ENCODE data around the gene RNASE11. TPM values are rescaled to one million over a fixed set of nuclear protein-coding genes. Genes with fewer than 3 reads are reported as not detected.
A peak's percentile ranks its signal among the peaks of the same experiment; 100 is the strongest.
"Not testable (repeated sequence)": the region's sequence is repeated elsewhere in the genome, so short reads cannot be mapped to it uniquely, and the experiment has no call there.

The RNASE11 gene
- 1.2 TPM for total RNA-seq (ENCODE audit: insufficient read depth, low replicate concordance)

DNA sequence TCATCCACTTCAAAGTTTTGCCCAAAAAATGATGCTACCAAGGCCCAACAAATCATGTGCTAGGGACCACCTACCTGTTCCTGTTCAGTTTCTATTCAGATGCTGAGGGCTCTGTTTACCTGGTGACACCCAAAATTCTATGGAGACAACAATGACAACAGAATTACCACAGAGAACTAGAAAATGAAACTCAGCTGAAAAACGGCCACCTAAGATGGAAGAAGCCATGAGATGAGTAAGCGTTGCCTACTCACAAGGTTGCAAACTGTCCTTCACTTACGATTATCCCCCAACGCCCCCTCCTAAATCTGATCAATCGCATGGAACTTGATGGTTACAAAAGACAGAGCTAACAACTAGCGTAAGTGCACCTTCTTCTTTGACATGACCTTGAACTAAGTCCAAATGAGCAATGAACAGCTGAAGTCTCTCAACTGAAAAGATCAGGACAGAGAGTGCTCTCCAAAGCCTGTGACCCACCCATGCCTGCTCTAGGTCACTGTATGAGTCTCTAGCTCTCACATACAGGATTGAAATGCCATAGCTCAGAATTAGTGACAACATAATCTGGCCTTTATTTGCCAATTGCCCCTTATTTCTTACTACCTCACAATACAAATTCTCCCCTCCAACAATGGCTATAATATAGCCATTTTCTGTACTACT, at the start of gene RNASE11:
RNASE11 (minus strand) TSS at position 513 of the 666 bp plus-strand sequence.
- DNase-seq (ENCODE audit: low spot score), result no peak

GRCh38 chr14:20632831-20633691, 45.3 kb upstream of the RNASE11 start:
- peak; percentile 72 for DNase-seq (ENCODE audit: low spot score)

GRCh38 chr14:20632448-20632830, 44.6 kb upstream of the RNASE11 start:
- no peak for DNase-seq (ENCODE audit: low spot score)

DNA sequence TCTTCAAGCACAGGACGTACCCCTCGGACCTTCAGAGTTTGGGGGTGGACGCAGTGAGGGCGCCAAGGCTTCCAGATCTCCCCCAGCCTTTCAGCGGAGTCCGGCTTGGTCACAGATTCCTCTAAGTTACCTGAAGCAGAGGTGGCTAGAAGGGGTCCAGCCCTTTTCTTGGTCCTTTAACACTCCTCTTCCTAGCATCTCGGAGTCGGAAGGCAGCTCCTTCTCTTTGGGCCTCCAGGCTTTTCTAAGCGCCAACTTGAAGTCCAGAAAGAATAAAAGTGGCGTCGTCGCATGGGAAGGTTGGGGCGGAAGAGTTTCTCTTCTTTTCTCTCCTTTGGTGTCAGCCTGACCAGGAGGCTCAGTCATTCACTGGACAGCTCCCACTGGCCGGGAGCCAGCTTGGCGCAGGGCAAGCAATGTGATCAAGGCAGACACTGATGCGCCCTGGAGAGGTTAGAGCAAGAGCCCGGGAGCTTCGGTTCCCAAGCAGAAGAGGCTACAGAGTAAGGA, 44.1 kb upstream of the RNASE11 start:
- DNase-seq (ENCODE audit: low spot score), result peak; percentile 62

DNA sequence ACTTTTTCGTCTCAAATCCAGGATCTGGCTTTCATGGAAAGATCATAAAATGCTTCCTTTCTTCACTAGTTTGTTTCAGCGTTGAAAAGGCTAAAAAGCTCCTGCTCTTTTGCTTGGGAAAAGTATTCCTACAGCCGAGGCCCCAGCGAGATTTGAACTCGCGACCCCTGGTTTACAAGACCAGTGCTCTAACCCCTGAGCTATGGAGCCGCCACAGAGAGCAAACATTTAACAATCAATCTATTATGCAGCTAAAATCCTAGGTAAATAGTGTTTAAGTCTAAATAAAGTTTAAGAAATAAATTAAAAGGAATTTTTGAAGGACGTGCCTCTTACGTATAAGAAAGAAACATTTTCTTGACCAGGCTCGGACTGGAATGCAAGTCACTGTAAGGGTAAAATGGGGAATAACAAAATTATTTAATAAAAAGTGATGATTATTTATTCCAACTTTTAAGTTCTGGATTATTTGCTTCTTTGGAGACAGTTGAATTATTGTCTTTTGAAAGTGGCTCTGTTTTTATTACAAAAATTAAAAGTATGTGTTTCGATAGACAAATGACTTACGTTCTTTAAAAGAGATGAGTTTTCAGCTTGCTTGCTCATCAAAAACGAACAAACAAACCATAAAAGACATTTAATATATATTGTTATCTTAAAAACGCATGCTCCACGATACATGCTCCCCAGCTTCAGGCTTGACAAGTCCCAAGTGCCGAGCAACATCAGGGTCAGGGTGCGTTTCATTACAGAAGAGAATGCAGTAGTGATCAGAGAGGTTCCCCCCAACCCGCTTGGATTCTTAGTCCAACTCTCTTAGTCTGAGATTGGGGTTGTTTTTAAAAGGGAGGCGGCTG, 43.5 kb upstream of the RNASE11 start:
- peak; percentile 63 for DNase-seq (ENCODE audit: low spot score)

GRCh38 chr14:20630340-20631022, 42.7 kb upstream of the RNASE11 start:
- peak; percentile 35 for DNase-seq (ENCODE audit: low spot score)

DNA sequence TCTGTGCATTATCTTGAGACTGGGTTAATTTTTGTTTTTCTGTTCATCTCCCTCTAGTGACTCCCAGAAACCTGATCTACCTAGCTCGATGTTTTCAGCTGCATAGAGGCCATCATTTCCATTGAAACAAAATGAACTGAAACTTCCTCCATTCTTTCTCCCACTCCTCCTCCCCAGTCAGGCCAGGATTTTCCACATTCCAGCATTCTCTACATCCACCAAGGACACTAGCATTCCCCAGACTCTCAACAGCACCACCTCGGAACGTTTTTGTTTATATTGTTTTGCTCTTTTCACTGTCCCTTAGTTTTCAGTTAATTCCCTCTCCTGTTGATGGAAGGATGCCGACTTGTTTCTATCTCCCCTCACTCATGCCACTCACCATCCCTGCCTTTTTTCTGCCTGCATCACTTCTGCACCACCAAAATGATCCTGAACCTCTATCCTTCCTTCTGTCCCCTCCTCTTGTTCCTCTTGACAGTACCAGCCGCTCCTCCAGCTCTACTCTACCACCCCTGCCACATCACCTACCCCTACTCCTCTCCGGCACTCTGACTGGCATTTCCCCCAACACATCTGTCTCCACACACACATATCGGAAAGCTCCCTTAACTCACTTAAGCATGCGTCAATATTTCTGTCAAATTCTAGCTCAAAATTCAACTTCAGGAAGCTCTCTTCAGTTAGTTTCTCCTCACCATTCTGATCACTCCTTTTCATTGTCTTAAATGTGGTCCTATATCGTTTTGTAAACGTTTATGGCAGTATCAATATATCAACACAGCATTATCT, 40.5 kb upstream of the RNASE11 start:
- no peak for DNase-seq (ENCODE audit: low spot score)

- DNase-seq (ENCODE audit: low spot score), result no peak
Observed at GRCh38 chr14:20627346-20628027, 39.7 kb upstream of the RNASE11 start.

- no peak for DNase-seq (ENCODE audit: low spot score)
Observed at GRCh38 chr14:20626274-20626673, 38.5 kb upstream of the RNASE11 start.

GRCh38 chr14:20624495-20625070, 36.8 kb upstream of the RNASE11 start:
- no peak for DNase-seq (ENCODE audit: low spot score)

DNA sequence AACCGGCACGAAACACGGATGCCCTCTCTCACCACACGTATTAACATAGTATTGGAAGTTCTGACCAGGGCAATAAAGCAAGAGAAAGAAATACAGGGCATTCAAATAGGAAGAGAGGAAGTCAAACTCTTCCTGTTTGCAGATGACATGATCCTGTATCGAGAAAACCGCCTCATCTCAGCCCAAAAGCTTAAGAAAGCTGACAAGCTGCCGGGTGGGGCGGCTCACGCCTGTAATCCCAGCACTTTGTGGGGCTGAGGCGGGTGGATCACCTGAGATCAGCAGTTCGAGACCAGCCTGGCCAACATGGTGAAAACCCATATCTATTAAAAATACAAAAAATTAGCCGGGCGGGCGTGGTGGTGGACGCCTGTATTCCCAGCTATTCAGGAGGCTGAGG, 36.0 kb upstream of the RNASE11 start:
- no peak for DNase-seq (ENCODE audit: low spot score)

GRCh38 chr14:20622816-20623291, 35.1 kb upstream of the RNASE11 start:
- DNase-seq (ENCODE audit: low spot score), result no peak

DNA sequence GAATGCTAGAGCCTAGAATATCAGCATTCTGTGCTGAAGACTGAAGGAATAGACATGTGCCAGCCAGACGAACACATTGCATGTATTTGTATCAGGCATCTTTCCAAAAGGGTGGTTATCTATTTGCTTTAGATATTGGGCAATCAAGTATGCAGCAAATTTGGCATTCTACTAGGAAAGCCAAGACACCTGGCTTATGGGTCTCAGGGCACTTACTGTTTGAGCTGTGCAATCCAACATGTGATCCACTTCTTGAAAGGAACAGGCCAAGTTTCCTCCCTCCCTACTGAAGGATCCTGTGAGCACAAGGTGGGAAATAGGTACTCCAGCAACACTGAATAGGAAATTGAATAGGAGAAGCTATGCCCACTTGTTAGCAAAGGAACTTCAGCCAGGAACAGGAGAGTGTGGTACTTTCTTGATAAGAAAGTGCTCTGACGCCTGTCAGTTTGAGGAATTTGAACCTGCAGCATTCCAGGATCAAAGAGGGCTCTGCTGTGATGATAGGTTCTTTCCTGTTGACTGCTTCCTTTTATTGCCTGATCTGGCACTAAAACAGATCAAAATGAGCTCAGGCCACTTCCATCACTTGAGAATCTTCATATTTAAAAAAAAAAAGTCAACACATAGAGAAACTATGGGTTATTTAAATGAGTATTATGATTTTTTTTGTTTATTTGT, 33.1 kb upstream of the RNASE11 start:
- DNase-seq (ENCODE audit: low spot score), result no peak

- DNase-seq (ENCODE audit: low spot score), result not testable (repeated sequence)
Observed at GRCh38 chr14:20619688-20620087, 31.9 kb upstream of the RNASE11 start.

DNA sequence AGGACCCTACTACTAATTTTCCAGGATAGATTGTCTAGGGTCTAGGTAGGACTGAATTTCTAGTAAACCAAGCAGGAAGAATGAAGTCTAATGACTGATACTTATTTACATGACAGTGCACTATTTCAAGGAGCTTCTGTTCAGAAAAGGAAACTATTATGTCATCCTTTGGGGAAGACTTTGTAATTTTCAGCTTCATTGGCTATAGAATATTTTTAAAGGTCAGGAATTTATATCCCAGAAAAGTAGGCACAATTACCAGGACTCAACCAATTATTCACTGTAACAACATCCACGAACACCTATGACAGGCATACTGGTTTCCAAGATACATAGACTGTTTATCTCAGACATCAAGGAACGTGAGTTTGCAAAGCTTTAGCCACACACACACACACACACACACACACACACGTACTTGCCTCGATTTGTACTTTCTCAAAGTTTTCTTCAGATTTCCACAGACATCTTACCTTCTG, 30.5 kb upstream of the RNASE11 start:
- DNase-seq (ENCODE audit: low spot score), result no peak

DNA sequence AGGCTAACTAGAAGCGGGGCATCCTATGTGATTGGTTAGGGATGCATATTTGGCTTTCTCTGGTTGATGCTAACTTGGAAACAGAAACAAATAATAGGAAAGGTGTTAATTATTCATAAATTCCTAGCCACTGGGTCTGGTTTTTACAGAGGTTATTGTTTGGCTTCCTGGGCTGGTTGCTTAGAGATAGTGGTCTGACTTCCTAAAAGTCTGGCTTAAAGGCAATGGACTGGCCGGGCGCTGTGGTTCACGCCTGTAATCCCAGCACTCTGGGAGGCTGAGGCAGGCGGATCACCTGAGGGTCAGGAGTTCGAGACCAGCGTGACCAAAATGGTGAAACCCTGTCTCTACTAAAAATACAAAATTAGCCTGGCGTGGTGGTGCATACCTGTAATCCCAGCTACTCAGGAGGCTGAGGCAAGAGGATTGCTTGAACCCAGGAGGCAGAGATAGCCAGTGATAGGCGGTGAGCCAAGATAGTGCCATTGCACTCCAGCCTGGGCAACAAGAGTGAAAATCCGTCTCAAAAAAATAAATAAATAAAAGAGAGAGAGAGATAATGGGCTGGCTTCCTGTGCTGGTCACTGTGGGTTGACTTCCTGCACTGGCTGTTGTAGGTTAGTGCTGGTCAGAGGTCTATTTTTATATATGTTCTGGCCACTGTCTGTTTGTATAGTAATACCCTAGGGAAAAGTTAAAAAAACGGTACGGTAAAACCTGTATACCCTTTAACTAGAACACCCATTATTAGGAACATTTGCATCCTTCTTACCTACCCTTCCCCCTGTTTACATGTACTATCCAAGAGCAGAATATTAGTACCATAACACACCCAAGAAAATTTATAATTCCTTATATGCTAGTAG, 29.6 kb upstream of the RNASE11 start:
- no peak for DNase-seq (ENCODE audit: low spot score)

DNA sequence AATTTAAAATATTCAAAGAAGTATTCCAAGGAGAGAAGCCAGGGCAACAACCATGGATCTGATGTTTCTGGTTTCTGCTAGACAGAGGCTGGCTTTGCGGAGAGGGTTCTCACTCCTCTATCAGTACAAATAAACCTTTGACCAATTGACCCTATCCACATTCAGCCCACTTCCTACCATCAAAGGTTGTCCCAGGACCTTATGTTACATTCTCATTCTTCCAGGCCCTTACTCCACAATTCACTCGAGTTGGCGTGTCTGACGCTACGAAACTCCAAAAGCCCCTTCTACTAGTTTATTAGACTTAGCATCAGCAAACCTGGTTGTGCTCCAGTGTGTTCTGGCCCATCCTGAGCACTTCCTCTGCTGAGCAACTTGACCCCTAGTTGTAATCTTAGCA, 28.2 kb upstream of the RNASE11 start:
- no peak for DNase-seq (ENCODE audit: low spot score)
